Fibroblast of lung (primary cell): ENCODE results near the gene SRP14. TPM values are rescaled to one million over a fixed set of nuclear protein-coding genes. Genes with fewer than 3 reads are reported as not detected.

Source experiments
- DNase-seq, 2 donors: peaks; one replicate each; pipeline versions ENCODE4 v3.0.0 to v3.0.0-alpha.2; 2010; ENCODE audit warnings: low read depth in 2 of 2
- H2AFZ ChIP-seq: 2 replicates; pipeline ENCODE4 v1.5.1; 2012; ENCODE audit warnings: low read length, control low read depth, inconsistent platforms
- H3K27ac ChIP-seq: 2 replicates; pipeline ENCODE4 v1.5.1; 2011; ENCODE audit warnings: low read length, control low read depth; ENCODE audit not compliant: insufficient read depth
- H3K27me3 ChIP-seq: 2 replicates; pipeline ENCODE4 v1.5.1; 2011; ENCODE audit warnings: mild to moderate bottlenecking, low read length; ENCODE audit not compliant: control insufficient read depth, insufficient read depth
- H3K36me3 ChIP-seq: 2 replicates; pipeline ENCODE4 v1.5.1; 2011; ENCODE audit warnings: low read length; ENCODE audit not compliant: control insufficient read depth, insufficient read depth
- H3K4me1 ChIP-seq: 2 replicates; pipeline ENCODE4 v1.5.1; 2011; ENCODE audit warnings: low read length; ENCODE audit not compliant: control insufficient read depth, insufficient read depth; ENCODE audit errors: extremely low read depth
- H3K4me2 ChIP-seq: 2 replicates; pipeline ENCODE4 v1.5.1; 2011; ENCODE audit warnings: low read length, control low read depth; ENCODE audit not compliant: insufficient read depth; ENCODE audit errors: extremely low read depth
- H3K4me3 ChIP-seq, 4 experiments: fragments of 200-600 bp in 1 of 4; sonication (generic) in 1 of 4; replicated peaks in 1 of 4; 2 replicates each; pipeline ENCODE4 v1.5.1; 2011 to 2016; ENCODE audit warnings: low read length in 4 of 4, low read depth in 3 of 4, mild to moderate bottlenecking in 3 of 4, control low read depth in 2 of 4, inconsistent platforms in 1 of 4, mixed read lengths in 1 of 4; ENCODE audit not compliant: insufficient read depth in 1 of 4; ENCODE audit errors: control extremely low read depth in 1 of 4
- H3K79me2 ChIP-seq: 2 replicates; pipeline ENCODE4 v1.5.1; 2012; ENCODE audit warnings: mild to moderate bottlenecking, low read length, inconsistent platforms; ENCODE audit not compliant: control insufficient read depth, insufficient read depth
- H3K9ac ChIP-seq: 2 replicates; pipeline ENCODE4 v1.5.1; 2011; ENCODE audit warnings: mild to moderate bottlenecking, low read length, control low read depth; ENCODE audit not compliant: insufficient read depth
- H3K9me3 ChIP-seq: 2 replicates; pipeline ENCODE4 v1.5.1; 2012; ENCODE audit warnings: low read depth, low read length; ENCODE audit not compliant: control insufficient read depth, insufficient read depth
- H4K20me1 ChIP-seq: 2 replicates; pipeline ENCODE4 v1.5.1; 2011; ENCODE audit warnings: low read length; ENCODE audit not compliant: control insufficient read depth, insufficient read depth; ENCODE audit errors: extremely low read depth
- CTCF ChIP-seq, 2 donors: IDR thresholded peaks in 1 of 2; conservative IDR thresholded peaks in 1 of 2; 1 replicate in 1 of 2; 2 replicates in 1 of 2; pipeline ENCODE4 v1.5.1; 2011 to 2012; ENCODE audit warnings: low read length in 2 of 2, control low read depth in 1 of 2, inconsistent platforms in 1 of 2, low read depth in 1 of 2, mild to moderate bottlenecking in 1 of 2
- EZH2 ChIP-seq: IDR thresholded peaks from 2 replicates; pipeline ENCODE4 v1.5.1; 2012; ENCODE audit warnings: low read length, control low read depth, mild to moderate bottlenecking; ENCODE audit errors: missing control alignments
- polyA plus RNA-seq, 2 donors: library from polyadenylated mRNA; depleted of rRNA in 1 of 2; stranded (reverse) in 1 of 2; unstranded in 1 of 2; fragments of >200 nt; gene quantifications; 2 replicates each; pipeline ENCODE4 v1.2.1, GENCODE V29; 2011 to 2012; ENCODE audit warnings: missing spikeins in 1 of 2
- total RNA-seq: library from RNA; depleted of rRNA; stranded (reverse); fragments of >200 nt; gene quantifications from 2 replicates; pipeline ENCODE4 v1.2.1, GENCODE V29; 2014

Gene SRP14
- total and polyA plus RNA-seq, 2 donors (not counting 1 experiment from before 2014, with no cell fraction given), result 162 to 465 TPM

GRCh38 chr15:40060236-40060961 lies 21.4 kb upstream of the SRP14 start:
- H3K9ac ChIP-seq, result no peak overlapping the region
- TF ChIP-seq CTCF (conservative IDR thresholded peaks at IDR 0.05 in 1 of 2, IDR thresholded peaks at IDR 0.05 in 1 of 2; ENCODE audit: low read depth in 1 of 2, low read length in 2 of 2), result no peak
- TF ChIP-seq EZH2, result no peak
- no peak overlapping the region for H3K27ac ChIP-seq
- no peaks in the 10 kb centered on the region for H3K79me2 ChIP-seq
- H3K4me1 ChIP-seq, result peaks cover 17% of the 10 kb centered on the region
- no peak overlapping the region for H3K4me2 ChIP-seq
- H3K9me3 ChIP-seq, result no peaks in the 10 kb centered on the region
- no peak overlapping the region for H3K4me3 ChIP-seq
- no peaks in the 10 kb centered on the region for H3K36me3 ChIP-seq
- H3K27me3 ChIP-seq, result no peaks in the 10 kb centered on the region
- H4K20me1 ChIP-seq, result no peaks in the 10 kb centered on the region
- no peak for DNase-seq
- H2AFZ ChIP-seq, result no peak overlapping the region

- no peak overlapping the region for H3K4me2 ChIP-seq
- H3K27ac ChIP-seq, result no peak overlapping the region
- no peaks in the 10 kb centered on the region for H3K27me3 ChIP-seq
- no peak overlapping the region for H3K9ac ChIP-seq
- H3K9me3 ChIP-seq, result no peaks in the 10 kb centered on the region
- no peak overlapping the region for H3K4me3 ChIP-seq
- peaks cover 23% of the 10 kb centered on the region for H3K4me1 ChIP-seq
- H2AFZ ChIP-seq, result no peak overlapping the region
- no peak for TF ChIP-seq CTCF (conservative IDR thresholded peaks at IDR 0.05 in 1 of 2, IDR thresholded peaks at IDR 0.05 in 1 of 2; ENCODE audit: low read depth in 1 of 2, low read length in 2 of 2)
- no peak for TF ChIP-seq EZH2
- H3K36me3 ChIP-seq, result no peaks in the 10 kb centered on the region
- DNase-seq, result no peak
- no peaks in the 10 kb centered on the region for H4K20me1 ChIP-seq
- H3K79me2 ChIP-seq, result no peaks in the 10 kb centered on the region
Measured at GRCh38 chr15:40059821-40060220, 20.8 kb upstream of the SRP14 start.

- H3K9me3 ChIP-seq, result no peaks in the 10 kb centered on the region
- H3K4me3 ChIP-seq, result no peak overlapping the region
- H3K9ac ChIP-seq, result no peak overlapping the region
- H3K36me3 ChIP-seq, result no peaks in the 10 kb centered on the region
- H3K4me2 ChIP-seq, result peak overlapping the region; percentile 38
- no peaks in the 10 kb centered on the region for H3K27me3 ChIP-seq
- no peaks in the 10 kb centered on the region for H4K20me1 ChIP-seq
- peaks cover 20% of the 10 kb centered on the region for H3K4me1 ChIP-seq
- DNase-seq, result peak; percentile 58 to 83
- TF ChIP-seq EZH2, result no peak
- TF ChIP-seq CTCF (conservative IDR thresholded peaks at IDR 0.05 in 1 of 2, IDR thresholded peaks at IDR 0.05 in 1 of 2; ENCODE audit: low read depth in 1 of 2, low read length in 2 of 2), result no peak
- no peak overlapping the region for H3K27ac ChIP-seq
- no peaks in the 10 kb centered on the region for H3K79me2 ChIP-seq
- H2AFZ ChIP-seq, result peak overlapping the region; percentile 52
Measured at GRCh38 chr15:40058476-40059140, 19.6 kb upstream of the SRP14 start.
